Activated naive CD4-positive, alpha-beta T cell treated with anti-CD3 and anti-CD28 coated beads, Interleukin-2, amount 50 U/mL, for 16 hours (primary cell): ENCODE data around the gene CYTH3.
"Not testable (repeated sequence)": the region's sequence is repeated elsewhere in the genome, so short reads cannot be mapped to it uniquely, and the experiment has no call there.

Source experiments
- DNase-seq: peaks from one replicate; pipeline ENCODE4 v3.0.0-alpha.2; 2020

CYTH3 gene, protein sequence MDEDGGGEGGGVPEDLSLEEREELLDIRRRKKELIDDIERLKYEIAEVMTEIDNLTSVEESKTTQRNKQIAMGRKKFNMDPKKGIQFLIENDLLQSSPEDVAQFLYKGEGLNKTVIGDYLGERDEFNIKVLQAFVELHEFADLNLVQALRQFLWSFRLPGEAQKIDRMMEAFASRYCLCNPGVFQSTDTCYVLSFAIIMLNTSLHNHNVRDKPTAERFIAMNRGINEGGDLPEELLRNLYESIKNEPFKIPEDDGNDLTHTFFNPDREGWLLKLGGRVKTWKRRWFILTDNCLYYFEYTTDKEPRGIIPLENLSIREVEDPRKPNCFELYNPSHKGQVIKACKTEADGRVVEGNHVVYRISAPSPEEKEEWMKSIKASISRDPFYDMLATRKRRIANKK

GRCh38 chr7:6272481-6273323 is at the start of gene CYTH3:
TSS of gene CYTH3 (minus strand) at chr7:6272624. CDS start at chr7:6272507, 117 bp downstream.
- peak; percentile 75 for DNase-seq

- no peak for DNase-seq
These were observed 48.4 kb upstream of the CYTH3 start for GRCh38 chr7:6320791-6321190.

DNA sequence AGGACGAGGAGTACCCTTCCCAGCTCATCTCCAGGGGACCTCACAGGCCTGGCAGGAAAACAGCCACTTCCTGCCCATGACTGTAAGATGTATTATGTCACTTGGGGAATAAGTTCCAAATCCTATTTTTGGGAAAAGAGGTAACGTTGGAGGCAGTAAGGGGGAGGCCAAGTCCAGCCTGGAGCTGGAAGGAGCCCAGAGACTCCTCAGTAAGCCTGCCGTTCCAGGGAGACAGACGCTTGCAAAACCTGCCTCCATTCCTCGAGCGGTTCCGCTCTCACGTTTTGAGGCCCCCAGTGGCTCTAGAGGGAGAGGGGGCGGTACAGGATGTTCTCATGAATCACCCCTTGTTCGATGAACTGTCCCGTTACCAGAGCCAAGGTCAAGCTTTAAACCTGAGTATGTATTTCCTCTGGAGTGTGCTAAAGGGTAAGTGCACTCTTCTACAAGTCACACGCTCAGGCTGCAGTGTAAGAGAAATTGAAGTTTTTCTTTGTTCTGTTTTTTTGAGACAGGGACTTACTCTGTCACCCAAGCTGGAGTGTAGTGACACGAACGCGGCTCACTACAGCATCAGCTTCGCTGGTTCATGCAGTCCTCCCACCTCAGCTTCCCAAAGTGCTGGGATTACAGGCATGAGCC is 45.5 kb upstream of the CYTH3 start:
- no peak for DNase-seq

DNA sequence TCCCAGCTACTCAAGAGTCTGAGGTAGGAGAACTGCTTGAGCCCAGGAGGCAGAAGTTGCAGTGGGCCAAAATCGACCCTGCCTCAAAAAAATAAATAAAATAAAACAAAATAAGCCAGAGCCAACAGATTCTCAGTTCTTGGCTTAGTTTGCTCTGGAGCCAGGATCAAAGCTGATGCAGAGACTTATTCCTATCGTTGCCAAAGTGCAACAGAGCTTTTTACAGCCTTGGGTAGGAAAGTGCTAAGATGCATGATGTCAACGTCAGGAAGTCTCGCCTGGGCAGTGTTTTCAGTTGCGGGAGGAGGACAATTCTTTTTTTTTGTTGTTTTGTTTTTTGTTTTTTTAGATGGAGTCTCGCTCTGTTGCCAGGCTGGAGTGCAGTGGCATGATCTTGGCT is 43.8 kb upstream of the CYTH3 start:
- no peak for DNase-seq

DNA sequence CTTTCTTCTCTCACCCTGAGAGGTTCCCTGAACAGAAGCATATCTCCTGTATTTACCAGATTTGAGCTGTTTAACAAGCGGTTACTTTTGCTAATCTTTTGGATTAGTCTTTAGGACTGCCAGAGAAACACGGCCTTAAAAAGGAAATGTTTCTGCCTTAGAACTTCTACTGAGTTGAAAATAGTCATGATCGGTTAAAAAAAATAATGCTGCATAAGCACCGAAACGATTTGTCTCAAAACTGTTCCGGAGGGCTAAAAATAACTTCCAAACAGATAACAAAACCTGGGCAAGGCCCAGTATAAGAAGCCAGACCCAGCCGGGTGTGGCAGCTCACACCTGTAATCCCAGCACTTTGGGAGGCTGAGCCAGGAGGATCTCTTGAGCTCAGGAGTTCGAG is 43.3 kb upstream of the CYTH3 start:
- DNase-seq = no peak

DNA sequence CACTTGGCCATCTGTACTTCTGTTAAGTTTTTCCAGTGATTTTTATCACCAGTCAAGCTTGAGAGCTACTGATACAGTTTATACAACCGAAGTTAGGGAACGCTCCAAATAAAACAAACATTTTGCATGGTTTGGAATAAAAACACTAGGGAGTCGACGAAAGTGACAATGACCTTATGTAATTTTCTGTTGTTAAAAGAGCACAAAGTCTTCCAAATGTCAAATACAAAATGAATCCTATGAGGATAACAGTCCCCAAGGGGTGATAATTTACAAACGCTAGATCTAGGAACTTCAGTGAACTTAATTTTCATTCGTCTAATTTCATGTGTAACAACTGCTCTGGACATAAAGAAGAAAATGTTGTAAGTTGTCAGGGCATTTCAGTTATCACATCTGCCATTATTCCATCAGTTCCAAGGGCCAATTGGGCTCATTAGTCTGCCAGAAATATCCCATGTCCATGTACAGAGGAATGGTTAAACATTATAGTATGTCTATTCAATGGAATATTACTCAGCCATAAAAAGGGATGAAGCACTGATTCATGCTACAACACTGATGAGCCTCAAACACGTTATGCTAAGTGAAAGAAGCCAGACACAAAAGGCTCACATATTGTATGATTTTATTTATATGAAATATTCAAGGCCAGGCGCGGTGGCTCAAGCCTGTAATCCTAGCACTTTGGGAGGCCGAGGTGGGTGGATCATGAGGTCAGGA is 38.0 kb upstream of the CYTH3 start:
- no peak for DNase-seq

- DNase-seq = no peak
These were observed 35.3 kb upstream of the CYTH3 start for GRCh38 chr7:6307762-6308161.

- no peak for DNase-seq
These were observed 34.0 kb upstream of the CYTH3 start for GRCh38 chr7:6306471-6306870.

DNA sequence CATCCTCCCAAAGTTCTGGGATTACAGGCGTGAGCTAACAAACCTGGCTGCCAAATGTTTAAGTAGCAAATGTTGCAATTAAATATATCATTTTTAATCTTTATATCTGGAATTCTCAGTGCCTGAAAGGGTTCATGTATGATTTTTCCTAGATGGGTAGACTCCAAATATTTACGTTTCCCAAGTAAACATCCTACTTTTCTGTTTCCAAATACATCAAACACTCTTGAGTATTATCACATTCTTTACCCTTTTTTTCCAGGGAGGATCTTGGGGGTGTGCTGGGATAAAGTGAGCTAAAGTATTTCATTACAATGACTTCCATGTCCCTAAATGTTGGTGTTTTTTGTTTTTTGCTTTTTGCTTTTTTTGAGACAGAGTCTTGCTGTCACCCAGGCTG is 32.9 kb upstream of the CYTH3 start:
- DNase-seq = no peak

GRCh38 chr7:6301446-6301845 is 29.0 kb upstream of the CYTH3 start:
- not testable (repeated sequence) for DNase-seq

DNA sequence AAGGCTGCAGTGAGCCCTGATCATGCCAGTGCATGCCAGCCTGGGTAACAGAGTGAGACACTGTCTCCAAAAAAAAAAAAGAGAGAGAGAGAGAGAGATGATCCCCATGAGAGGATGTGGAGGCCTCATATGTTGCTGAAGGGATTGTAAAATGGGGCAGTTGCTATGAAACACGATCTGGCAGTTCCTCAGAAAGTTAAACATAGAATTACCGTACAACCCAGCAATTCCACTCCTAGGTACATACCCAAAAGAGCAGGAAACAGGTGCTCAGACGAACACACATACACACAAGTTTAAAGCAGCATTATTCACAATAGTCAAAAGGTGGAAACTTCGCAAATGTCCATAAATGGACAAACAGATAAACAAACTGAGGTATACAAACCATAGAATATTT is 27.4 kb upstream of the CYTH3 start:
- DNase-seq = no peak

DNA sequence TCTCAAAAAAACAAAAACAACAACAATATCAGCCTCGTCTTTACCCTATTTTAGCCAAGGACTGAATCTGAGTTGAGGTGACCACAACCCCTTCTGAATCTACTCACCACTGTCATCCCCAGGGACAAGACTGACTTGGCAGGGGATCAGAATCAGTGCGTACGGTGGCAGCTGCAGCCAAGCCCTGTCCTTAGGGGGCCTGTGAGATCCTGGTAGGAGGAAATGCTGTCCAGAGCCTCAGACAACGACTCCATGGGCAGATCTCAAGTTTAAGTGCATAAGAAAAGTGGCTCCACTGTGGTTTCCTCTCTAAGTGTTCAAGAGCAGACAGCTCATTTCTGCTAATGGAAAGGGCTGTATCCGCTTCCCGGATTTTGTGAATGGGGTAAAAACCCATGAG is 22.4 kb upstream of the CYTH3 start:
- DNase-seq = no peak

- no peak for DNase-seq
These were observed 20.8 kb upstream of the CYTH3 start for GRCh38 chr7:6293202-6293601.

GRCh38 chr7:6291941-6292340 is 19.5 kb upstream of the CYTH3 start:
- DNase-seq = not testable (repeated sequence)

- no peak for DNase-seq
These were observed 19.1 kb upstream of the CYTH3 start for GRCh38 chr7:6291531-6291930.

DNA sequence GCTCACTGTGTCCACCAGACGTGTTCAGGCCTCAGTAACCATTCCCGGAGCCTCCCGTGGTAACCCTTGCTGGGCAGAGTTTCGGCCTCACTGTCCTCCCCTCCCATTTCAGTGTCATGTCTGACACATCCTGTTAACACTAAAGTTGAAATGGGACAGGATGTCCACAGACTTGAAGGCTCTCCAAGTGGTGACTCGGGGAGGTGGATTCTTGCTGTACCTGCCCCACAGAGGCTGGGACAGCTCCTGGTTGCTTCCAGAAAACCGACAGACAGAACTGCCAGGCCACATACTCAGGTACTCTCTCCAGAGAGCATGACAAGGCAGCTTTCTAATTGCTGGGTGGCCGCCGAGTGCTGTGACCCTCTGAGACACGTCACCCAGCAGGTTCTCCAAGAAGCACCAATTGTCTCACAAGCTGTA is 17.9 kb upstream of the CYTH3 start:
- no peak for DNase-seq

DNA sequence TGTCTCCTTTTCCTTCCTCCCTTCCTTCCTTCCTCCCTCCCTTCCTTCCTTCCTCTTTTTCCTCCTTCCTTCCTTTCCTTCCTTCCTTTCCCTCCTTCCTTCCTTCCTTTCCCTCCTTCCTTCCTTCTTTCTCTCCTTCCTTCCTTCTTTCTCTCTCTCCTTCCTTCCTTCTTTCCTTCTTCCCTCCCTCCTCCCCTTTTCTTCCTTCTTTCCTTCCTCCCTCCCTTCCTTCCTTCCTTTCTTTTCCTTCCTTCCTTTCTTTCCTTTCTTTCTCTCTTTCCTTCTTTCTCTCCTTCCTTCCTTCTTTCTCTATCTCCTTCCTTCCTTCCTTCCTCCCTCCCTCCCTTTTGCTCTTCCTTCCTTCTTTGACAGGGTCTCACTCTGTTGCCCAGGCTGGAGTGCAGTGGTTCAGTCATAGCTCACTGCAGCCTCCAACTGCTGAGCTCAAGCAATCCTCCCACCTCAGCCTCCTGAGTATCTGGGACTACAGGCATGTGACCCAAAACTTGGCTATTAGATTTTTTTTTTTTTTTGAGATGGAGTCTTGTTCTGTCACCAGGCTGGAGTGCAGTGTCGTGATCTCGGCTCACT is 15.9 kb upstream of the CYTH3 start:
- no peak for DNase-seq

DNA sequence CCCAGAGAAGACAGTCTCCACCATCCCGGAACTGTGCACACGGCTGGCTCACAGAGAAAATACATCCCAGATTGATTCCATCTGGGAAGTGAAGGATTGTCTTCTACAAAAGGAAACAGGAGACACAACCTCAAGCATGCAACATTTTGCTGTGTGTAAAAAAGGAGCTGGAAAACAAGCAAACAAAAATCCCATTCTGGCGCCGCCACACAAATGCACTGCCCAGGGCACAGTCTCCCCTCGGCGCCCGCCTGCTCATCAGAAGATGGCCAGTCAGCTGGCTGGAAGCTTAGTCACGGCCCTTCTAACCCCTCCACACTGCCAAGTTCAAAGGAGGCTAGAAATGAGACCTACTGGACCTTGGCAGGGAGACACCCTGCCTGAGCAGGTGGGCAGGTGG is 14.1 kb upstream of the CYTH3 start:
- no peak for DNase-seq

DNA sequence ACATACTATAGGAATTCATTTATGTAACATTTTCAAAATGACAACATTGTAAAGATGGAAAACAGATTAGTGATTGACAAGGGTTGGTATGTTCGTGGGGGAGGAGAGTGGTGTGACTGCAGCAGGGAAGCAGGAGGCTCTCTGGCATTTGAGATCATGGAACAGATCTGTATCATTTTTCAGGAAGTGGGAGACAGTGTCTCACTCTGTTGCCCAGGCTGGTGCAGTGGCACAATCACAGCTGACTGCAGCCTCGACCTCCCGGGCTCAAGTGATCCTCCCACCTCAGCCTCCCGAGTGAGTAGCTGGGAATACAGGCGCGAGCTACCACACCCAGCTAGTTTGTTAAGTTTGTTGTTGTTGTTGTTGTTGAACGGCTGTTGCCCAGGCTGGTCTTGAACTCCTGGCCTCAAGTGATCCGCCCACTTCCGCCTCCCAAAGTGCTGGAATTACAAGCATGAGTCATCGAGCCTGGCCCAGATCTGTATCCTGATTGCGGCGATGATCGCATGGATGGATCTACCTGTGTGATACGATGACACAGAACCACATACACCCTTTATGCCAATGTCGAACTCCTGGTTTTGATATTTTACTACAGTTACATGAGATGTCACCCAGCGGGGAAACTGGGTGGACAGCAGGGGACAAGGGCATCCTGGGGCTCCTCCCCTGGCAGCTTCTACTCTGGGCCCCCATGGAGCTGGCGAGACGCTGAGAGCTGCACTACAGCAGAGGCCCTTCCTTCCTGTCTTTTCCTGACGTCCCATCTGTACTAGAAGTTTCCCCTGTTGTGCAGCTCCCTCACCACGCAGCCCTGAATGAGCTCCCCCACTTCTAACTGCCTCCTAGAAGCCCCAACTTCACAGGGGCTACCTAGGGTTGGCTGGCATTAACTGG is 12.3 kb upstream of the CYTH3 start:
- DNase-seq = no peak

- DNase-seq = no peak
These were observed 11.6 kb upstream of the CYTH3 start for GRCh38 chr7:6284055-6284400.

- DNase-seq = not testable (repeated sequence)
These were observed 11.1 kb upstream of the CYTH3 start for GRCh38 chr7:6283391-6284054.
